ENCODE measurements around the gene IGSF8.

The IGSF8 gene

GRCh38 chr1:160129558-160129957 lies 31.1 kb upstream of the IGSF8 start:
- H3K14ac ChIP-seq (ENCODE audit: low read length) = no peak overlapping the region

GRCh38 chr1:160129046-160129445 lies 30.6 kb upstream of the IGSF8 start:
- Histone ChIP-seq H4K91ac (ENCODE audit: low read depth, low read length, poor library complexity) (no peak overlapping the region), H3K4ac (ENCODE audit: low read length) (no peak overlapping the region), H2AFZ (ENCODE audit: low read length) (no peak overlapping the region), H3K4me3 (ENCODE audit: low read length in 2 of 2) (no peak overlapping the region), H2AK5ac (ENCODE audit: low read depth, low read length) (no peak overlapping the region), H2BK5ac (ENCODE audit: low read length) (no peak overlapping the region), H3K36me3 (replicated peaks in 1 of 2; ENCODE audit: control insufficient read depth in 2 of 2, insufficient read depth in 2 of 2, low read length in 2 of 2) (peaks cover 4 to 72% of the 10 kb centered on the region in 2 donors), H3K27me3 (ENCODE audit: control insufficient read depth in 3 of 3, insufficient read depth in 3 of 3, low read depth in 1 of 3, low read length in 3 of 3) (no peaks in the 10 kb centered on the region), H2BK12ac (ENCODE audit: low read length) (no peak overlapping the region), H4K8ac (ENCODE audit: low read depth, low read length) (no peak overlapping the region), H3K9ac (ENCODE audit: low read depth, low read length, poor library complexity) (no peak overlapping the region), H3K9me3 (replicated peaks in 1 of 2; ENCODE audit: control insufficient read depth in 2 of 2, insufficient read depth in 1 of 2, low read depth in 1 of 2, low read length in 2 of 2) (no peaks in the 10 kb centered on the region), H3K23ac (ENCODE audit: low read depth, low read length, poor library complexity) (no peak overlapping the region), H3K79me1 (ENCODE audit: low read depth, low read length) (peaks cover 5% of the 10 kb centered on the region), H3K18ac (ENCODE audit: low read length) (no peak overlapping the region), H3K14ac (ENCODE audit: low read length) (no peak overlapping the region), H3K4me1 (ENCODE audit: control insufficient read depth in 2 of 2, insufficient read depth in 1 of 2, low read depth in 1 of 2, low read length in 2 of 2) (peaks cover 0 to 6% of the 10 kb centered on the region in 2 donors), H3K27ac (replicated peaks; ENCODE audit: low read length) (no peak overlapping the region), H2BK15ac (ENCODE audit: low read length) (no peak overlapping the region), H2BK120ac (ENCODE audit: low read depth, low read length) (no peak overlapping the region), H3K4me2 (ENCODE audit: insufficient read depth, low read length, poor library complexity, severe bottlenecking) (no peak overlapping the region)
- no CpG with 5 or more reads among the region's 5 CpGs for WGBS, 2 donors (ENCODE audit: extremely low coverage in 2 of 2, insufficient read length in 2 of 2, insufficient replicate concordance in 1 of 2)
- no peak for DNase-seq (ENCODE audit: low spot score)

More at GRCh38 chr1:160129558-160129957, 31.1 kb upstream of the IGSF8 start:
- no peak overlapping the region for H4K8ac ChIP-seq (ENCODE audit: low read depth, low read length)
- no peaks in the 10 kb centered on the region for H3K9me3 ChIP-seq (replicated peaks in 1 of 2; ENCODE audit: control insufficient read depth in 2 of 2, insufficient read depth in 1 of 2, low read depth in 1 of 2, low read length in 2 of 2)
- H2AK5ac ChIP-seq (ENCODE audit: low read depth, low read length) = no peak overlapping the region
- H2BK15ac ChIP-seq (ENCODE audit: low read length) = no peak overlapping the region
- no peak overlapping the region for H3K23ac ChIP-seq (ENCODE audit: low read depth, low read length, poor library complexity)
- H3K18ac ChIP-seq (ENCODE audit: low read length) = no peak overlapping the region
- DNase-seq (ENCODE audit: low spot score) = no peak
- no peak overlapping the region for H3K4me3 ChIP-seq (ENCODE audit: low read length in 2 of 2)
- no peaks in the 10 kb centered on the region for H3K27me3 ChIP-seq (ENCODE audit: control insufficient read depth in 3 of 3, insufficient read depth in 3 of 3, low read depth in 1 of 3, low read length in 3 of 3)
- peaks cover 3% of the 10 kb centered on the region for H3K79me1 ChIP-seq (ENCODE audit: low read depth, low read length)
- H3K4ac ChIP-seq (ENCODE audit: low read length) = no peak overlapping the region
- H2BK120ac ChIP-seq (ENCODE audit: low read depth, low read length) = no peak overlapping the region
- peaks cover 0 to 4% of the 10 kb centered on the region in 2 donors for H3K4me1 ChIP-seq (ENCODE audit: control insufficient read depth in 2 of 2, insufficient read depth in 1 of 2, low read depth in 1 of 2, low read length in 2 of 2)
- H4K91ac ChIP-seq (ENCODE audit: low read depth, low read length, poor library complexity) = no peak overlapping the region
- H3K9ac ChIP-seq (ENCODE audit: low read depth, low read length, poor library complexity) = no peak overlapping the region
- peaks cover 4 to 70% of the 10 kb centered on the region in 2 donors for H3K36me3 ChIP-seq (replicated peaks in 1 of 2; ENCODE audit: control insufficient read depth in 2 of 2, insufficient read depth in 2 of 2, low read length in 2 of 2)
- WGBS, 2 donors (ENCODE audit: extremely low coverage in 2 of 2, insufficient read length in 2 of 2, insufficient replicate concordance in 1 of 2) = no CpG with 5 or more reads among the region's 3 CpGs
- H3K27ac ChIP-seq (replicated peaks; ENCODE audit: low read length) = no peak overlapping the region
- no peak overlapping the region for H3K4me2 ChIP-seq (ENCODE audit: insufficient read depth, low read length, poor library complexity, severe bottlenecking)
- H2AFZ ChIP-seq (ENCODE audit: low read length) = no peak overlapping the region
- H2BK5ac ChIP-seq (ENCODE audit: low read length) = no peak overlapping the region
- H2BK12ac ChIP-seq (ENCODE audit: low read length) = no peak overlapping the region

- Histone ChIP-seq H3K23ac (ENCODE audit: low read depth, low read length, poor library complexity) (no peak overlapping the region), H4K91ac (ENCODE audit: low read depth, low read length, poor library complexity) (no peak overlapping the region), H3K4me3 (ENCODE audit: low read length in 2 of 2) (no peak overlapping the region), H2AK5ac (ENCODE audit: low read depth, low read length) (no peak overlapping the region), H2BK12ac (ENCODE audit: low read length) (no peak overlapping the region), H2BK120ac (ENCODE audit: low read depth, low read length) (no peak overlapping the region), H3K4me2 (ENCODE audit: insufficient read depth, low read length, poor library complexity, severe bottlenecking) (no peak overlapping the region), H3K14ac (ENCODE audit: low read length) (no peak overlapping the region), H3K27me3 (ENCODE audit: control insufficient read depth in 3 of 3, insufficient read depth in 3 of 3, low read depth in 1 of 3, low read length in 3 of 3) (no peaks in the 10 kb centered on the region), H3K79me1 (ENCODE audit: low read depth, low read length) (peaks cover 5% of the 10 kb centered on the region), H2BK5ac (ENCODE audit: low read length) (no peak overlapping the region), H3K9ac (ENCODE audit: low read depth, low read length, poor library complexity) (no peak overlapping the region), H3K4me1 (ENCODE audit: control insufficient read depth in 2 of 2, insufficient read depth in 1 of 2, low read depth in 1 of 2, low read length in 2 of 2) (peaks cover 0 to 6% of the 10 kb centered on the region in 2 donors), H3K36me3 (replicated peaks in 1 of 2; ENCODE audit: control insufficient read depth in 2 of 2, insufficient read depth in 2 of 2, low read length in 2 of 2) (peaks cover 4 to 72% of the 10 kb centered on the region in 2 donors), H2BK15ac (ENCODE audit: low read length) (no peak overlapping the region), H3K4ac (ENCODE audit: low read length) (no peak overlapping the region), H3K9me3 (replicated peaks in 1 of 2; ENCODE audit: control insufficient read depth in 2 of 2, insufficient read depth in 1 of 2, low read depth in 1 of 2, low read length in 2 of 2) (no peaks in the 10 kb centered on the region), H4K8ac (ENCODE audit: low read depth, low read length) (no peak overlapping the region), H2AFZ (ENCODE audit: low read length) (no peak overlapping the region), H3K27ac (replicated peaks; ENCODE audit: low read length) (no peak overlapping the region), H3K18ac (ENCODE audit: low read length) (no peak overlapping the region)
- WGBS, 2 donors (ENCODE audit: extremely low coverage in 2 of 2, insufficient read length in 2 of 2, insufficient replicate concordance in 1 of 2) = no CpG with 5 or more reads among the region's 18 CpGs
- no peak for DNase-seq (ENCODE audit: low spot score)
Measured at GRCh38 chr1:160128636-160129035, 30.2 kb upstream of the IGSF8 start.

GRCh38 chr1:160127865-160128523 lies 29.6 kb upstream of the IGSF8 start:
- H3K79me1 ChIP-seq (ENCODE audit: low read depth, low read length) = peaks cover 2% of the 10 kb centered on the region
- no peak overlapping the region for H3K4me3 ChIP-seq (ENCODE audit: low read length in 2 of 2)
- no peak for DNase-seq (ENCODE audit: low spot score)

More at GRCh38 chr1:160127865-160128523, 29.6 kb upstream of the IGSF8 start:
- no peak overlapping the region for H2BK120ac ChIP-seq (ENCODE audit: low read depth, low read length)
- no peak overlapping the region for H2AFZ ChIP-seq (ENCODE audit: low read length)
- peaks cover 4 to 72% of the 10 kb centered on the region in 2 donors for H3K36me3 ChIP-seq (replicated peaks in 1 of 2; ENCODE audit: control insufficient read depth in 2 of 2, insufficient read depth in 2 of 2, low read length in 2 of 2)
- H4K91ac ChIP-seq (ENCODE audit: low read depth, low read length, poor library complexity) = no peak overlapping the region
- no peak overlapping the region for H2BK5ac ChIP-seq (ENCODE audit: low read length)
- H4K8ac ChIP-seq (ENCODE audit: low read depth, low read length) = no peak overlapping the region
- H3K27me3 ChIP-seq (ENCODE audit: control insufficient read depth in 3 of 3, insufficient read depth in 3 of 3, low read depth in 1 of 3, low read length in 3 of 3) = no peaks in the 10 kb centered on the region
- peaks cover 0 to 6% of the 10 kb centered on the region in 2 donors for H3K4me1 ChIP-seq (ENCODE audit: control insufficient read depth in 2 of 2, insufficient read depth in 1 of 2, low read depth in 1 of 2, low read length in 2 of 2)
- H3K9ac ChIP-seq (ENCODE audit: low read depth, low read length, poor library complexity) = no peak overlapping the region
- H3K23ac ChIP-seq (ENCODE audit: low read depth, low read length, poor library complexity) = no peak overlapping the region
- H3K18ac ChIP-seq (ENCODE audit: low read length) = no peak overlapping the region
- no peak overlapping the region for H3K4me2 ChIP-seq (ENCODE audit: insufficient read depth, low read length, poor library complexity, severe bottlenecking)
- WGBS, 2 donors (ENCODE audit: extremely low coverage in 2 of 2, insufficient read length in 2 of 2, insufficient replicate concordance in 1 of 2) = no CpG with 5 or more reads among the region's 7 CpGs
- no peak overlapping the region for H3K14ac ChIP-seq (ENCODE audit: low read length)
- H3K9me3 ChIP-seq (replicated peaks in 1 of 2; ENCODE audit: control insufficient read depth in 2 of 2, insufficient read depth in 1 of 2, low read depth in 1 of 2, low read length in 2 of 2) = no peaks in the 10 kb centered on the region
- no peak overlapping the region for H2AK5ac ChIP-seq (ENCODE audit: low read depth, low read length)
- no peak overlapping the region for H2BK12ac ChIP-seq (ENCODE audit: low read length)
- no peak overlapping the region for H3K27ac ChIP-seq (replicated peaks; ENCODE audit: low read length)
- H3K4ac ChIP-seq (ENCODE audit: low read length) = no peak overlapping the region
- H2BK15ac ChIP-seq (ENCODE audit: low read length) = no peak overlapping the region
